ENCODE results near the gene FASN. TPM values are rescaled to one million over a fixed set of nuclear protein-coding genes. Genes with fewer than 3 reads are reported as not detected.

FASN gene
- total and polyA plus RNA-seq, 2 of the 13 experiments (the other 11 are each of a cell fraction or from before 2014, with no cell fraction given), result 51.7 to 101 TPM

- TF ChIP-seq, protein P1, sequence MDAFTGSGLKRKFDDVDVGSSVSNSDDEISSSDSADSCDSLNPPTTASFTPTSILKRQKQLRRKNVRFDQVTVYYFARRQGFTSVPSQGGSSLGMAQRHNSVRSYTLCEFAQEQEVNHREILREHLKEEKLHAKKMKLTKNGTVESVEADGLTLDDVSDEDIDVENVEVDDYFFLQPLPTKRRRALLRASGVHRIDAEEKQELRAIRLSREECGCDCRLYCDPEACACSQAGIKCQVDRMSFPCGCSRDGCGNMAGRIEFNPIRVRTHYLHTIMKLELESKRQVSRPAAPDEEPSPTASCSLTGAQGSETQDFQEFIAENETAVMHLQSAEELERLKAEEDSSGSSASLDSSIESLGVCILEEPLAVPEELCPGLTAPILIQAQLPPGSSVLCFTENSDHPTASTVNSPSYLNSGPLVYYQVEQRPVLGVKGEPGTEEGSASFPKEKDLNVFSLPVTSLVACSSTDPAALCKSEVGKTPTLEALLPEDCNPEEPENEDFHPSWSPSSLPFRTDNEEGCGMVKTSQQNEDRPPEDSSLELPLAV (CRISPR knock-in tag; conservative IDR thresholded peaks at IDR 0.05; ENCODE audit: low read depth), result no peak
- 0 out of 2 replicates have a peak, but pooled peaks have one; percentile 57 for TF ChIP-seq RCOR2 (CRISPR knock-in tag; IDR thresholded peaks at IDR 0.05)
- peak; percentile 71 for TF ChIP-seq MIER2 (CRISPR knock-in tag; IDR thresholded peaks at IDR 0.05)
- no peak for TF ChIP-seq CENPBD1 (CRISPR knock-in tag; IDR thresholded peaks at IDR 0.05; ENCODE audit: borderline replicate concordance, low read depth)
- peak; percentile 5 for TF ChIP-seq HNRNPLL (IDR thresholded peaks at IDR 0.05; ENCODE audit: low read depth, low read length, poor library complexity, severe bottlenecking)
- no peak; the same call in 1 of the 2 replicates for TF ChIP-seq ZNF354B (CRISPR knock-in tag; IDR thresholded peaks at IDR 0.05)
- peak; percentile 79; the same call in 1 of the 2 replicates for TF ChIP-seq MXD1 (CRISPR knock-in tag; IDR thresholded peaks at IDR 0.05)
- no peak for TF ChIP-seq SOX6 (IDR thresholded peaks at IDR 0.05)
- peak; percentile 61; the same call in 1 of the 2 replicates for TF ChIP-seq SOX6 (CRISPR knock-in tag; IDR thresholded peaks at IDR 0.05)
- TF ChIP-seq ATF6 (CRISPR knock-in tag; conservative IDR thresholded peaks at IDR 0.05), result peak; percentile 79; the same call in 1 of the 2 replicates
- no peak for TF ChIP-seq MATR3 (CRISPR knock-in tag; IDR thresholded peaks at IDR 0.05)
- peak; percentile 61; the same call in 1 of the 2 replicates for TF ChIP-seq ZNF350 (CRISPR knock-in tag; IDR thresholded peaks at IDR 0.05; ENCODE audit: borderline replicate concordance, low read depth)
- peak; percentile 87 for TF ChIP-seq SALL1 (CRISPR knock-in tag; IDR thresholded peaks at IDR 0.05)
- TF ChIP-seq, protein P2, sequence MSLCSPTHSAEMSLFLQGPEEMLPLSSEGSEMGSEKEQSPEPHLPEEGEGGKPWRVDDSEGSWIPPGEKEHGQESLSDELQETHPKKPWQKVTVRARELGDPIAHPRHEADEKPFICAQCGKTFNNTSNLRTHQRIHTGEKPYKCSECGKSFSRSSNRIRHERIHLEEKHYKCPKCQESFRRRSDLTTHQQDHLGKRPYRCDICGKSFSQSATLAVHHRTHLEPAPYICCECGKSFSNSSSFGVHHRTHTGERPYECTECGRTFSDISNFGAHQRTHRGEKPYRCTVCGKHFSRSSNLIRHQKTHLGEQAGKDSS (CRISPR knock-in tag; IDR thresholded peaks at IDR 0.05; ENCODE audit: borderline replicate concordance, low read depth), result 0 out of 2 replicates have a peak, but pooled peaks have one; percentile 52
- peak; percentile 77 for TF ChIP-seq MTA1 (CRISPR knock-in tag; IDR thresholded peaks at IDR 0.05; ENCODE audit: borderline replicate concordance)
- TF ChIP-seq ZSCAN21 (CRISPR knock-in tag; IDR thresholded peaks at IDR 0.05; ENCODE audit: borderline replicate concordance), result peak; percentile 97
- peak; percentile 98 for TF ChIP-seq SAP130 (CRISPR knock-in tag; IDR thresholded peaks at IDR 0.05; ENCODE audit: low read depth)
- TF ChIP-seq ZNF614 (CRISPR knock-in tag; IDR thresholded peaks at IDR 0.05; ENCODE audit: borderline replicate concordance), result peak; percentile 95
- TF ChIP-seq TSC22D2 (CRISPR knock-in tag; IDR thresholded peaks at IDR 0.05; ENCODE audit: borderline replicate concordance), result peak; percentile 95
Measured at GRCh38 chr17:82105882-82106687, 8.0 kb upstream of the FASN start (continued).

Data from HepG2 (cell line).